Mammary epithelial cell (primary cell): ENCODE measurements around the gene MYO1D.

Source experiments
- CTCF ChIP-seq, 2 donors: IDR thresholded peaks in 1 of 2; conservative IDR thresholded peaks in 1 of 2; 2 replicates each; pipeline ENCODE4 v1.5.1; 2011 to 2012; ENCODE audit warnings: inconsistent platforms in 2 of 2, low read length in 2 of 2, mild to moderate bottlenecking in 2 of 2, control low read depth in 1 of 2, low read depth in 1 of 2; ENCODE audit not compliant: insufficient read depth in 1 of 2; ENCODE audit errors: extremely low read depth in 1 of 2
- EZH2 ChIP-seq: IDR thresholded peaks from 2 replicates; pipeline ENCODE4 v1.6.1; 2012; ENCODE audit warnings: low read length, inconsistent platforms, borderline replicate concordance

GRCh38 chr17:32494621-32495358 is 382.1 kb downstream of the MYO1D start:
- TF ChIP-seq EZH2 (no peak), CTCF (conservative IDR thresholded peaks at IDR 0.05 in 1 of 2, IDR thresholded peaks at IDR 0.05 in 1 of 2; ENCODE audit: extremely low read depth in 1 of 2, insufficient read depth in 1 of 2, low read depth in 1 of 2, low read length in 2 of 2) (no peak)
